Mucosa of stomach (tissue), 1 donor: ENCODE measurements around the gene GRIK1.

ENCODE experiments used
- H3K27me3 ChIP-seq: one replicate; pipeline ENCODE4 v1.7.0; 2013; ENCODE audit warnings: mild to moderate bottlenecking, low read length; ENCODE audit not compliant: control insufficient read depth, insufficient read depth
- H3K36me3 ChIP-seq: one replicate; pipeline ENCODE4 v1.7.0; 2013; ENCODE audit warnings: low read length; ENCODE audit not compliant: control insufficient read depth, insufficient read depth
- H3K4me1 ChIP-seq: one replicate; pipeline ENCODE4 v1.7.0; 2013; ENCODE audit warnings: mild to moderate bottlenecking, low read length; ENCODE audit not compliant: control insufficient read depth, insufficient read depth
- H3K4me3 ChIP-seq: one replicate; pipeline ENCODE4 v1.7.0; 2013; ENCODE audit warnings: low read length
- H3K9ac ChIP-seq: one replicate; pipeline ENCODE4 v1.7.0; 2013; ENCODE audit warnings: mild to moderate bottlenecking, low read length, moderate library complexity
- H3K9me3 ChIP-seq: one replicate; pipeline ENCODE4 v1.7.0; 2013; ENCODE audit warnings: mild to moderate bottlenecking, low read length, moderate library complexity; ENCODE audit not compliant: control insufficient read depth
- donor health status: Pancreatic carcinoma.

The GRIK1 gene

GRCh38 chr21:29673096-29673610 lies 266.6 kb downstream of the GRIK1 start:
- no peaks in the 10 kb centered on the region for H3K27me3 ChIP-seq
- no peak overlapping the region for H3K4me3 ChIP-seq
- no peaks in the 10 kb centered on the region for H3K36me3 ChIP-seq
- no peak overlapping the region for H3K9ac ChIP-seq
- H3K4me1 ChIP-seq: no peaks in the 10 kb centered on the region
- H3K9me3 ChIP-seq: no peaks in the 10 kb centered on the region

- H3K9me3 ChIP-seq: no peaks in the 10 kb centered on the region
- no peaks in the 10 kb centered on the region for H3K36me3 ChIP-seq
- no peaks in the 10 kb centered on the region for H3K4me1 ChIP-seq
- no peak overlapping the region for H3K4me3 ChIP-seq
- no peak overlapping the region for H3K9ac ChIP-seq
- no peaks in the 10 kb centered on the region for H3K27me3 ChIP-seq
Measured at GRCh38 chr21:29671728-29672127, 268.1 kb downstream of the GRIK1 start.

GRCh38 chr21:29670228-29670627 lies 269.6 kb downstream of the GRIK1 start:
- no peaks in the 10 kb centered on the region for H3K4me1 ChIP-seq
- no peaks in the 10 kb centered on the region for H3K9me3 ChIP-seq
- H3K36me3 ChIP-seq: no peaks in the 10 kb centered on the region
- H3K27me3 ChIP-seq: no peaks in the 10 kb centered on the region
- H3K4me3 ChIP-seq: no peak overlapping the region
- no peak overlapping the region for H3K9ac ChIP-seq

GRCh38 chr21:29669416-29669815 lies 270.4 kb downstream of the GRIK1 start:
- no peak overlapping the region for H3K9ac ChIP-seq
- no peaks in the 10 kb centered on the region for H3K27me3 ChIP-seq
- no peaks in the 10 kb centered on the region for H3K9me3 ChIP-seq
- no peak overlapping the region for H3K4me3 ChIP-seq
- H3K4me1 ChIP-seq: no peaks in the 10 kb centered on the region
- H3K36me3 ChIP-seq: no peaks in the 10 kb centered on the region

GRCh38 chr21:29667651-29668050 lies 272.1 kb downstream of the GRIK1 start:
- Histone ChIP-seq H3K4me3 (no peak overlapping the region), H3K9ac (no peak overlapping the region)

GRCh38 chr21:29664615-29665014 lies 275.2 kb downstream of the GRIK1 start:
- Histone ChIP-seq H3K9ac (no peak overlapping the region), H3K27me3 (no peaks in the 10 kb centered on the region), H3K36me3 (no peaks in the 10 kb centered on the region), H3K9me3 (no peaks in the 10 kb centered on the region), H3K4me1 (no peaks in the 10 kb centered on the region), H3K4me3 (no peak overlapping the region)

More at GRCh38 chr21:29667651-29668050, 272.1 kb downstream of the GRIK1 start:
- Histone ChIP-seq H3K9me3 (no peaks in the 10 kb centered on the region), H3K27me3 (no peaks in the 10 kb centered on the region), H3K4me1 (no peaks in the 10 kb centered on the region), H3K36me3 (no peaks in the 10 kb centered on the region)

GRCh38 chr21:29661672-29662442 lies 277.9 kb downstream of the GRIK1 start:
- Histone ChIP-seq H3K27me3 (no peaks in the 10 kb centered on the region), H3K9me3 (no peaks in the 10 kb centered on the region)

GRCh38 chr21:29660047-29660720 lies 279.6 kb downstream of the GRIK1 start:
- no peaks in the 10 kb centered on the region for H3K27me3 ChIP-seq
- peaks cover 14% of the 10 kb centered on the region for H3K4me1 ChIP-seq
- H3K36me3 ChIP-seq: no peaks in the 10 kb centered on the region
- H3K9me3 ChIP-seq: no peaks in the 10 kb centered on the region
- H3K9ac ChIP-seq: no peak overlapping the region
- no peak overlapping the region for H3K4me3 ChIP-seq

More at GRCh38 chr21:29661672-29662442, 277.9 kb downstream of the GRIK1 start:
- Histone ChIP-seq H3K4me3 (no peak overlapping the region), H3K9ac (no peak overlapping the region), H3K36me3 (no peaks in the 10 kb centered on the region), H3K4me1 (peaks cover 14% of the 10 kb centered on the region)

GRCh38 chr21:29658934-29659203 lies 280.9 kb downstream of the GRIK1 start:
- no peak overlapping the region for H3K4me3 ChIP-seq
- H3K27me3 ChIP-seq: no peaks in the 10 kb centered on the region
- no peaks in the 10 kb centered on the region for H3K36me3 ChIP-seq
- H3K9ac ChIP-seq: no peak overlapping the region
- peaks cover 14% of the 10 kb centered on the region for H3K4me1 ChIP-seq
- H3K9me3 ChIP-seq: no peaks in the 10 kb centered on the region

GRCh38 chr21:29658177-29658933 lies 281.4 kb downstream of the GRIK1 start:
- H3K36me3 ChIP-seq: no peaks in the 10 kb centered on the region
- H3K9ac ChIP-seq: no peak overlapping the region
- no peaks in the 10 kb centered on the region for H3K27me3 ChIP-seq
- peaks cover 14% of the 10 kb centered on the region for H3K4me1 ChIP-seq
- no peaks in the 10 kb centered on the region for H3K9me3 ChIP-seq
- no peak overlapping the region for H3K4me3 ChIP-seq

GRCh38 chr21:29657240-29657989 lies 282.4 kb downstream of the GRIK1 start:
- H3K9me3 ChIP-seq: no peaks in the 10 kb centered on the region
- H3K27me3 ChIP-seq: no peaks in the 10 kb centered on the region
- no peak overlapping the region for H3K9ac ChIP-seq
- peaks cover 14% of the 10 kb centered on the region for H3K4me1 ChIP-seq
- H3K4me3 ChIP-seq: no peak overlapping the region
- H3K36me3 ChIP-seq: no peaks in the 10 kb centered on the region
